Measurements from ENCODE around the gene MRPL40. TPM values are rescaled to one million over a fixed set of nuclear protein-coding genes. Genes with fewer than 3 reads are reported as not detected.

MRPL40 gene
- total and polyA plus RNA-seq, 2 experiments from 2014 or later, result 15.5 to 53.5 TPM

GRCh38 chr22:19451570-19451969, 19.2 kb downstream of the MRPL40 start (continued):
- TF ChIP-seq POLR2AphosphoS5 (IDR thresholded peaks at IDR 0.05; ENCODE audit: low read depth), result no peak
- no peak for TF ChIP-seq JUNB (IDR thresholded peaks at IDR 0.05; ENCODE audit: unreplicated experiment)
- no peak for TF ChIP-seq ZNF331 (CRISPR knock-in tag; IDR thresholded peaks at IDR 0.05; ENCODE audit: low read depth)
- TF ChIP-seq CREB1 (CRISPR knock-in tag; IDR thresholded peaks at IDR 0.05; ENCODE audit: low read depth), result no peak
- TF ChIP-seq REST (IDR thresholded peaks at IDR 0.05; ENCODE audit: unreplicated experiment), result no peak
- TF ChIP-seq EZH2 (IDR thresholded peaks at IDR 0.05; ENCODE audit: low read depth, unreplicated experiment), result no peak
- TF ChIP-seq STAT1 (IDR thresholded peaks at IDR 0.05; ENCODE audit: unreplicated experiment), result no peak
- no peak for TF ChIP-seq ETS1 (IDR thresholded peaks at IDR 0.05)
- TF ChIP-seq EZH2phosphoT487 (IDR thresholded peaks at IDR 0.05; ENCODE audit: unreplicated experiment), result no peak

DNA sequence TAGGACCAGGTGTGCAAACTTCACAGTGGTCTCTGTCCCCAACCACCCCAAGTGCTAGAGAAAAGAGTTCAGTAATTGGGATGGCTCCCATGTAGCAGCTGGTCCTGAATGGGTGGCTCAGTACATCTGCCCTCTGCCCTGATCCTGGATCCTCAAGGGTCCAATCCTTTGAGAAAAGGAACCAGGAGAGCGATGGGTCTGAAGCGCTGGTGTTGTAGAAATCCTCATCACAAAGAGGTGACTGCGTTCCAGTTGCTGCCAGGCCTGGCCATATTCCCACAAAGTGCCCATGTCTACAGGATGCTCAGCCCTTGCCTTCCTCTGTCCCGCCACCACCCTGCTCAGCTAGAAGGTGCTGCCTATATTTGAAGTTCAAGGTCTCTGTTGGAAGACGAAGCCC, 21.4 kb downstream of the MRPL40 start:
- no peak for ATAC-seq
- Histone ChIP-seq H3K4me1 (ENCODE audit: insufficient read depth) (peaks cover 2% of the 10 kb centered on the region; the same call in 1 of the 2 replicates), H3K9me2 (ENCODE audit: insufficient read depth) (no peaks in the 10 kb centered on the region), H3K27me3 (ENCODE audit: insufficient read depth) (no peaks in the 10 kb centered on the region), H3K4me3 (no peak overlapping the region), H2AFZ (no peak overlapping the region), H3K79me2 (replicated peaks; ENCODE audit: insufficient read depth) (no peaks in the 10 kb centered on the region; the same call in 1 of the 2 replicates), H3K27ac (ENCODE audit: low read depth) (no peak overlapping the region), H3K36me3 (ENCODE audit: insufficient read depth) (peaks cover 38% of the 10 kb centered on the region), H3F3A (replicated peaks; ENCODE audit: low read depth) (peaks cover 11% of the 10 kb centered on the region; the same call in 1 of the 2 replicates), H4K20me1 (replicated peaks; ENCODE audit: insufficient read depth) (peaks cover 19% of the 10 kb centered on the region), H3K4me2 (no peak overlapping the region)
- no peak for DNase-seq (ENCODE audit: low spot score)
- Mint-ChIP-seq H3K4me1 (peaks cover 8% of the 10 kb centered on the region), H3K27ac (no peak overlapping the region), H3K27me3 (ENCODE audit: insufficient read depth, low read depth, poor library complexity) (peaks cover 2% of the 10 kb centered on the region), H3K4me3 (no peak overlapping the region), H3K36me3 (ENCODE audit: low read depth) (peaks cover 76% of the 10 kb centered on the region), H3K9me3 (no peaks in the 10 kb centered on the region)
- TF ChIP-seq POLR2AphosphoS5 (IDR thresholded peaks at IDR 0.05; ENCODE audit: low read depth) (no peak), ZNF114 (CRISPR knock-in tag; IDR thresholded peaks at IDR 0.05) (no peak), JUNB (IDR thresholded peaks at IDR 0.05; ENCODE audit: unreplicated experiment) (no peak), NANOG (IDR thresholded peaks at IDR 0.05; ENCODE audit: borderline replicate concordance) (no peak), EZH2phosphoT487 (IDR thresholded peaks at IDR 0.05; ENCODE audit: unreplicated experiment) (no peak), EZH2 (IDR thresholded peaks at IDR 0.05; ENCODE audit: low read depth, unreplicated experiment) (no peak), ZNF331 (CRISPR knock-in tag; IDR thresholded peaks at IDR 0.05; ENCODE audit: low read depth) (no peak), ZNF462 (CRISPR knock-in tag; IDR thresholded peaks at IDR 0.05) (no peak), CREB1 (CRISPR knock-in tag; IDR thresholded peaks at IDR 0.05; ENCODE audit: low read depth) (no peak), CTCF (conservative IDR thresholded peaks at IDR 0.05; ENCODE audit: low read depth in 2 of 2) (no peak)

Measured in GM23338 (cell line).